Liver (tissue), 9 donors: ENCODE results near the gene SYCP1. TPM values are rescaled to one million over a fixed set of nuclear protein-coding genes. Genes with fewer than 3 reads are reported as not detected.

ENCODE experiments used
- DNase-seq: peaks from one replicate; pipeline ENCODE4 v3.0.0-alpha.2; 2017; ENCODE audit warnings: low spot score
- H3K27ac ChIP-seq, 2 donors: one replicate each; pipeline ENCODE4 v1.7.0; 2013; ENCODE audit warnings: inconsistent platforms in 2 of 2, low read length in 2 of 2, control low read depth in 1 of 2, low read depth in 1 of 2, mild to moderate bottlenecking in 1 of 2
- H3K27me3 ChIP-seq, 4 donors: one replicate each; pipeline versions ENCODE4 v1.6.1 to v1.7.0; 2013; ENCODE audit warnings: low read length in 3 of 4, inconsistent platforms in 1 of 4, mild to moderate bottlenecking in 1 of 4, moderate library complexity in 1 of 4; ENCODE audit not compliant: control insufficient read depth in 4 of 4, insufficient read depth in 4 of 4
- H3K36me3 ChIP-seq, 4 donors: one replicate each; pipeline versions ENCODE4 v1.6.1 to v1.7.0; 2013; ENCODE audit warnings: low read length in 3 of 4, mild to moderate bottlenecking in 3 of 4, low read depth in 1 of 4, moderate library complexity in 1 of 4; ENCODE audit not compliant: control insufficient read depth in 4 of 4, insufficient read depth in 3 of 4
- H3K4me1 ChIP-seq, 4 donors: one replicate each; pipeline versions ENCODE4 v1.6.1 to v1.7.0; 2013; ENCODE audit warnings: low read length in 3 of 4, mild to moderate bottlenecking in 3 of 4, moderate library complexity in 1 of 4; ENCODE audit not compliant: control insufficient read depth in 4 of 4, insufficient read depth in 4 of 4
- H3K4me3 ChIP-seq, 3 donors: one replicate each; pipeline versions ENCODE4 v1.6.1 to v1.7.0; 2013; ENCODE audit warnings: low read length in 3 of 3, control low read depth in 1 of 3, low read depth in 1 of 3, mild to moderate bottlenecking in 1 of 3
- H3K9ac ChIP-seq, 2 donors: one replicate each; pipeline ENCODE4 v1.7.0; 2013; ENCODE audit warnings: low read length in 2 of 2, mild to moderate bottlenecking in 2 of 2, moderate library complexity in 2 of 2, control low read depth in 1 of 2, low read depth in 1 of 2
- H3K9me3 ChIP-seq, 4 donors: one replicate each; pipeline versions ENCODE4 v1.6.1 to v1.7.0; 2013; ENCODE audit warnings: low read length in 3 of 4; ENCODE audit not compliant: control insufficient read depth in 4 of 4
- EGR1 ChIP-seq, 2 donors: IDR thresholded peaks; 2 replicates each; pipeline ENCODE4 v1.6.1; 2016 to 2018; ENCODE audit warnings: antibody characterized with exemption in 2 of 2, low read depth in 2 of 2
- FOXA1 ChIP-seq: IDR thresholded peaks from 2 replicates; pipeline ENCODE4 v1.6.1; 2016; ENCODE audit warnings: antibody characterized with exemption
- FOXA2 ChIP-seq: IDR thresholded peaks from 2 replicates; pipeline ENCODE4 v1.6.1; 2016; ENCODE audit warnings: antibody characterized with exemption
- GABPA ChIP-seq, 2 donors: IDR thresholded peaks in 1 of 2; conservative IDR thresholded peaks in 1 of 2; 2 replicates each; pipeline ENCODE4 v1.6.1; 2016; ENCODE audit warnings: antibody characterized with exemption in 2 of 2, mild to moderate bottlenecking in 1 of 2, moderate library complexity in 1 of 2
- HNF4A ChIP-seq, 2 donors: conservative IDR thresholded peaks; 2 replicates each; pipeline ENCODE4 v1.6.1; 2016; ENCODE audit warnings: antibody characterized with exemption in 2 of 2, mild to moderate bottlenecking in 2 of 2
- HNF4G ChIP-seq: IDR thresholded peaks from 2 replicates; pipeline ENCODE4 v1.6.1; 2016; ENCODE audit warnings: antibody characterized with exemption
- JUND ChIP-seq, 2 donors: IDR thresholded peaks; 2 replicates each; pipeline ENCODE4 v1.6.1; 2016; ENCODE audit warnings: antibody characterized with exemption in 2 of 2
- NR2F2 ChIP-seq: IDR thresholded peaks from 2 replicates; pipeline ENCODE4 v1.6.1; 2016; ENCODE audit warnings: antibody characterized with exemption
- RAD21 ChIP-seq, 2 donors: IDR thresholded peaks; 2 replicates each; pipeline ENCODE4 v1.6.1; 2016; ENCODE audit warnings: antibody characterized with exemption in 2 of 2, mild to moderate bottlenecking in 2 of 2
- REST ChIP-seq: IDR thresholded peaks from 2 replicates; pipeline ENCODE4 v1.6.1; 2016; ENCODE audit warnings: antibody characterized with exemption, mild to moderate bottlenecking
- RXRA ChIP-seq, 2 donors: IDR thresholded peaks; 2 replicates each; pipeline ENCODE4 v1.6.1; 2017 to 2018; ENCODE audit warnings: antibody characterized with exemption in 2 of 2, mild to moderate bottlenecking in 1 of 2
- SP1 ChIP-seq: IDR thresholded peaks from 2 replicates; pipeline ENCODE4 v1.6.1; 2018; ENCODE audit warnings: antibody characterized with exemption, mild to moderate bottlenecking
- TAF1 ChIP-seq: conservative IDR thresholded peaks from 2 replicates; pipeline ENCODE4 v1.6.1; 2016; ENCODE audit warnings: antibody characterized with exemption, mild to moderate bottlenecking
- YY1 ChIP-seq: IDR thresholded peaks from 2 replicates; pipeline ENCODE4 v1.6.1; 2016; ENCODE audit warnings: antibody characterized with exemption, mild to moderate bottlenecking
- ZBTB33 ChIP-seq: IDR thresholded peaks from 2 replicates; pipeline ENCODE4 v1.6.1; 2016; ENCODE audit warnings: antibody characterized with exemption
- WGBS: extraction: QIAGEN DNeasy Blood & Tissue Kit; methylation state at CpG from one replicate; pipeline ENCODE4 v1.1.7; 2013; 5-methylcytosine and 5-hydroxymethylcytosine counted together
- polyA plus RNA-seq, 2 donors: library from polyadenylated mRNA; stranded (reverse) in 1 of 2; unstranded in 1 of 2; fragments of 200-250 nt in 1 of 2; fragments of >200 nt in 1 of 2; fragmentation: Nextera tagmentation in 1 of 2; extraction: Ambion mirVana in 1 of 2; gene quantifications; one replicate each; pipeline versions ENCODE4 v1.2.1 to v1.2.3, GENCODE V29; 2013 to 2015
- total RNA-seq, 2 donors: library from RNA; depleted of rRNA; stranded (reverse); fragments of >200 nt; gene quantifications; one replicate each; pipeline ENCODE4 v1.2.3, GENCODE V29; 2014
- TF ChIP-seq, protein P1 (sequence below): IDR thresholded peaks from 2 replicates; pipeline ENCODE4 v1.6.1; 2016; ENCODE audit warnings: antibody characterized with exemption
- TF ChIP-seq, protein P2 (sequence below): fragments of 150-350 bp; IDR thresholded peaks from 2 replicates; pipeline ENCODE4 v1.5.1; 2017; ENCODE audit warnings: improper control_type of control experiment, low read depth, low read length; ENCODE audit not compliant: missing input control
- donor health status: healthy.
- donor health status: healthy.
- donor health status: healthy.
- donor health status: healthy.
- donor health status: healthy.

Gene SYCP1
- total and polyA plus RNA-seq, 4 donors, result 0.89 TPM; not detected in 3

GRCh38 chr1:114820392-114820791, 34.3 kb upstream of the SYCP1 start:
- H3K4me1 ChIP-seq, result no peaks in the 10 kb centered on the region
- WGBS, result 86% methylated on average over 2 of the region's 2 CpGs
- no peak for DNase-seq
- no peak overlapping the region for H3K4me3 ChIP-seq
- no peak overlapping the region for H3K9ac ChIP-seq
- no peak overlapping the region for H3K27ac ChIP-seq
- TF ChIP-seq HNF4A (conservative IDR thresholded peaks at IDR 0.05) (no peak), SP1 (no peak), GABPA (IDR thresholded peaks at IDR 0.05 in 1 of 2, conservative IDR thresholded peaks at IDR 0.05 in 1 of 2) (no peak), FOXA1 (no peak), EGR1 (IDR thresholded peaks at IDR 0.05; ENCODE audit: low read depth in 2 of 2) (no peak), NR2F2 (no peak), ZBTB33 (no peak), TAF1 (no peak), RAD21 (IDR thresholded peaks at IDR 0.05) (no peak), REST (no peak), FOXA2 (no peak), RXRA (IDR thresholded peaks at IDR 0.05) (no peak), JUND (IDR thresholded peaks at IDR 0.05) (no peak), HNF4G (no peak)
- TF ChIP-seq, protein P1, sequence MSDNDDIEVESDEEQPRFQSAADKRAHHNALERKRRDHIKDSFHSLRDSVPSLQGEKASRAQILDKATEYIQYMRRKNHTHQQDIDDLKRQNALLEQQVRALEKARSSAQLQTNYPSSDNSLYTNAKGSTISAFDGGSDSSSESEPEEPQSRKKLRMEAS, result no peak
- TF ChIP-seq, protein P2, sequence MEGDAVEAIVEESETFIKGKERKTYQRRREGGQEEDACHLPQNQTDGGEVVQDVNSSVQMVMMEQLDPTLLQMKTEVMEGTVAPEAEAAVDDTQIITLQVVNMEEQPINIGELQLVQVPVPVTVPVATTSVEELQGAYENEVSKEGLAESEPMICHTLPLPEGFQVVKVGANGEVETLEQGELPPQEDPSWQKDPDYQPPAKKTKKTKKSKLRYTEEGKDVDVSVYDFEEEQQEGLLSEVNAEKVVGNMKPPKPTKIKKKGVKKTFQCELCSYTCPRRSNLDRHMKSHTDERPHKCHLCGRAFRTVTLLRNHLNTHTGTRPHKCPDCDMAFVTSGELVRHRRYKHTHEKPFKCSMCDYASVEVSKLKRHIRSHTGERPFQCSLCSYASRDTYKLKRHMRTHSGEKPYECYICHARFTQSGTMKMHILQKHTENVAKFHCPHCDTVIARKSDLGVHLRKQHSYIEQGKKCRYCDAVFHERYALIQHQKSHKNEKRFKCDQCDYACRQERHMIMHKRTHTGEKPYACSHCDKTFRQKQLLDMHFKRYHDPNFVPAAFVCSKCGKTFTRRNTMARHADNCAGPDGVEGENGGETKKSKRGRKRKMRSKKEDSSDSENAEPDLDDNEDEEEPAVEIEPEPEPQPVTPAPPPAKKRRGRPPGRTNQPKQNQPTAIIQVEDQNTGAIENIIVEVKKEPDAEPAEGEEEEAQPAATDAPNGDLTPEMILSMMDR, result no peak
- peaks cover 0 to 3% (median 0%) of the 10 kb centered on the region in 4 donors for H3K27me3 ChIP-seq
- H3K9me3 ChIP-seq, result peaks cover 0 to 11% (median 0%) of the 10 kb centered on the region in 4 donors
- no peaks in the 10 kb centered on the region for H3K36me3 ChIP-seq

GRCh38 chr1:114821978-114822377, 32.7 kb upstream of the SYCP1 start:
- no peaks in the 10 kb centered on the region for H3K36me3 ChIP-seq
- no peak overlapping the region for H3K27ac ChIP-seq
- H3K9ac ChIP-seq, result no peak overlapping the region
- DNase-seq, result no peak
- H3K27me3 ChIP-seq, result peaks cover 0 to 3% (median 0%) of the 10 kb centered on the region in 4 donors
- no peaks in the 10 kb centered on the region for H3K4me1 ChIP-seq
- peaks cover 0 to 11% (median 0%) of the 10 kb centered on the region in 4 donors for H3K9me3 ChIP-seq
- no peak overlapping the region for H3K4me3 ChIP-seq
- TF ChIP-seq NR2F2 (no peak), RXRA (IDR thresholded peaks at IDR 0.05) (no peak), ZBTB33 (no peak), REST (no peak), YY1 (no peak), HNF4G (no peak), FOXA2 (no peak)
